CD14-positive monocyte (primary cell): Measurements from ENCODE around the gene ERC1. TPM values are rescaled to one million over a fixed set of nuclear protein-coding genes. Genes with fewer than 3 reads are reported as not detected.

ENCODE experiments used
- DNase-seq, 3 donors: peaks; one replicate each; pipeline ENCODE4 v3.0.0-alpha.2; 2011 to 2022
- H2AFZ ChIP-seq: 2 replicates; pipeline ENCODE4 v1.6.0; 2012; ENCODE audit warnings: mild to moderate bottlenecking, low read depth, low read length, inconsistent platforms; ENCODE audit not compliant: insufficient read depth, poor library complexity, severe bottlenecking
- H3K27ac ChIP-seq, 2 donors: 1 replicate in 1 of 2; 2 replicates in 1 of 2; pipeline ENCODE4 v1.5.1; 2012 to 2013; ENCODE audit warnings: low read length in 2 of 2, control low read depth in 1 of 2, inconsistent platforms in 1 of 2, low read depth in 1 of 2, mild to moderate bottlenecking in 1 of 2
- H3K27me3 ChIP-seq, 2 donors: one replicate each; pipeline versions ENCODE4 v1.6.0 to v1.6.1; 2011 to 2013; ENCODE audit warnings: low read length in 2 of 2; ENCODE audit not compliant: control insufficient read depth in 2 of 2, insufficient read depth in 2 of 2
- H3K36me3 ChIP-seq, 2 donors: replicated peaks in 1 of 2; 1 replicate in 1 of 2; 2 replicates in 1 of 2; pipeline versions ENCODE4 v1.5.1 to v1.6.1; 2012 to 2013; ENCODE audit warnings: low read length in 2 of 2, control low read depth in 1 of 2, inconsistent platforms in 1 of 2, mild to moderate bottlenecking in 1 of 2; ENCODE audit not compliant: insufficient read depth in 2 of 2, control insufficient read depth in 1 of 2
- H3K4me1 ChIP-seq, 2 donors: 1 replicate in 1 of 2; 2 replicates in 1 of 2; pipeline versions ENCODE4 v1.5.1 to v1.6.1; 2012 to 2013; ENCODE audit warnings: low read length in 2 of 2, control low read depth in 1 of 2, inconsistent platforms in 1 of 2, mild to moderate bottlenecking in 1 of 2, moderate library complexity in 1 of 2; ENCODE audit not compliant: insufficient read depth in 2 of 2, control insufficient read depth in 1 of 2
- H3K4me2 ChIP-seq: replicated peaks from 2 replicates; pipeline ENCODE3; 2012; ENCODE audit warnings: low read length, moderate library complexity, mild to moderate bottlenecking; ENCODE audit not compliant: poor library complexity, severe bottlenecking; ENCODE audit errors: extremely low read depth
- H3K4me3 ChIP-seq, 3 experiments: fragments of 200-600 bp in 1 of 3; sonication (generic) in 1 of 3; replicated peaks in 1 of 3; 1 replicate in 2 of 3; 2 replicates in 1 of 3; pipeline ENCODE4 v1.5.1; 2011 to 2013; ENCODE audit warnings: low read length in 3 of 3, mild to moderate bottlenecking in 3 of 3, control low read depth in 2 of 3, low read depth in 2 of 3, inconsistent platforms in 1 of 3, moderate library complexity in 1 of 3
- H3K79me2 ChIP-seq: 2 replicates; pipeline ENCODE4 v1.6.0; 2012; ENCODE audit warnings: mild to moderate bottlenecking, control low read depth, inconsistent platforms, low read length, moderate library complexity; ENCODE audit not compliant: insufficient read depth
- H3K9ac ChIP-seq: 2 replicates; pipeline ENCODE4 v1.6.0; 2017; ENCODE audit warnings: low read length, mild to moderate bottlenecking; ENCODE audit not compliant: insufficient read depth, poor library complexity, severe bottlenecking
- H3K9me3 ChIP-seq, 2 donors: replicated peaks in 1 of 2; 1 replicate in 1 of 2; 2 replicates in 1 of 2; pipeline versions ENCODE4 v1.5.1 to v1.6.1; 2012 to 2013; ENCODE audit warnings: low read length in 2 of 2, control low read depth in 1 of 2; ENCODE audit not compliant: control insufficient read depth in 1 of 2, insufficient read depth in 1 of 2
- H4K20me1 ChIP-seq: 2 replicates; pipeline ENCODE4 v1.6.0; 2012; ENCODE audit warnings: mild to moderate bottlenecking, low read length, control low read depth, moderate library complexity; ENCODE audit not compliant: insufficient read depth
- H3K27ac Mint-ChIP-seq, 7 donors: one replicate each; pipeline ENCODE4 v1.8.0; 2020; ENCODE audit warnings: mild to moderate bottlenecking in 7 of 7, mixed read lengths in 7 of 7, moderate library complexity in 6 of 7, inconsistent platforms in 2 of 7
- H3K27me3 Mint-ChIP-seq, 3 donors: one replicate each; pipeline ENCODE4 v1.8.0; 2021 to 2022; ENCODE audit warnings: low read depth in 3 of 3, mild to moderate bottlenecking in 3 of 3, mixed read lengths in 3 of 3, moderate library complexity in 3 of 3, inconsistent platforms in 1 of 3
- H3K36me3 Mint-ChIP-seq, 2 donors: one replicate each; pipeline ENCODE4 v1.8.0; 2020; ENCODE audit warnings: mixed read lengths in 2 of 2, inconsistent platforms in 1 of 2, mild to moderate bottlenecking in 1 of 2
- H3K4me1 Mint-ChIP-seq: one replicate; pipeline ENCODE4 v1.8.0; 2020; ENCODE audit warnings: mild to moderate bottlenecking, mixed read lengths
- H3K4me3 Mint-ChIP-seq, 2 donors: one replicate each; pipeline ENCODE4 v1.8.0; 2020; ENCODE audit warnings: mild to moderate bottlenecking in 2 of 2, mixed read lengths in 2 of 2, moderate library complexity in 1 of 2
- H3K9me3 Mint-ChIP-seq, 7 donors: one replicate each; pipeline ENCODE4 v1.8.0; 2020 to 2022; ENCODE audit warnings: mixed read lengths in 7 of 7, mild to moderate bottlenecking in 6 of 7, moderate library complexity in 6 of 7, inconsistent platforms in 2 of 7
- WGBS: methylation state at CpG from one replicate; pipeline ENCODE4 v1.1.5; 2013; ENCODE audit warnings: missing lambda C conversion rate; ENCODE audit not compliant: insufficient coverage; 5-methylcytosine and 5-hydroxymethylcytosine counted together
- intact Hi-C, 2 donors: fragments of 100-400 bp; cut with micrococcal nuclease; formaldehyde crosslinking; loops; one replicate each; pipeline versions ENCODE4 v1.15.0 to v1.15.1; 2023
- polyA plus RNA-seq, 3 donors: library from polyadenylated mRNA; depleted of rRNA in 1 of 3; unstranded in 2 of 3; stranded (reverse) in 1 of 3; fragments of 300-500 nt in 2 of 3; fragments of >200 nt in 1 of 3; fragmentation: Illumina TruSeq in 2 of 3; gene quantifications; 1 replicate in 2 of 3; 2 replicates in 1 of 3; pipeline ENCODE4 v1.2.3, GENCODE V29; 2012 to 2021
- TF ChIP-seq, protein P1 (sequence below): fragments of 200-600 bp; IDR thresholded peaks from one replicate; pipeline ENCODE4 v1.8.0; 2022; ENCODE audit warnings: antibody characterized with exemption, mild to moderate bottlenecking

The ERC1 gene
- polyA plus RNA-seq, 3 donors = 4.0 to 14.3 (median 5.1) TPM

DNA sequence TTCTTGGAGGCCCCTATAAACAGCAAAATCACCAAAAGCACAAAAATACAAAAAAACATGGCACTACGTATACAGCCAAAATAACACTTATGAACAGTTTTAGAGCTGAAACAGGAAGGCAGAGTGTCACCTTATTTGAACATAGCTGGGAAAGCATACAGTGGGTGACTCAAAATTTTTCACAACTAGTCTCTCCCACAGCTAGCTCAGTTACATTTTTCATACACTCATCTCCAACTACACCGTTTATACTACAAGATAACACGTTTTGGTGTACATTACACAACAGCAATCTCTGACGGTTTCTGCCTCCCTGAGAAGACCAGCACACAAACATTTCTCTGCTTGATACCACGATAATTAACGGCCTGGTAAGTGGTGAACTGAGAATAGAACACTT lies 44.4 kb upstream of the ERC1 start:
- no peak for DNase-seq
- Histone ChIP-seq H3K4me3 (no peak overlapping the region), H3K79me2 (peaks cover 57% of the 10 kb centered on the region), H3K9ac (no peak overlapping the region), H3K36me3 (peaks cover 6 to 26% of the 10 kb centered on the region in 2 donors), H3K27ac (no peak overlapping the region), H3K4me2 (no peak overlapping the region), H3K9me3 (no peaks in the 10 kb centered on the region), H4K20me1 (no peaks in the 10 kb centered on the region), H3K4me1 (peaks cover 11 to 12% of the 10 kb centered on the region in 2 donors), H2AFZ (no peak overlapping the region), H3K27me3 (no peaks in the 10 kb centered on the region)
- TF ChIP-seq, protein P1, sequence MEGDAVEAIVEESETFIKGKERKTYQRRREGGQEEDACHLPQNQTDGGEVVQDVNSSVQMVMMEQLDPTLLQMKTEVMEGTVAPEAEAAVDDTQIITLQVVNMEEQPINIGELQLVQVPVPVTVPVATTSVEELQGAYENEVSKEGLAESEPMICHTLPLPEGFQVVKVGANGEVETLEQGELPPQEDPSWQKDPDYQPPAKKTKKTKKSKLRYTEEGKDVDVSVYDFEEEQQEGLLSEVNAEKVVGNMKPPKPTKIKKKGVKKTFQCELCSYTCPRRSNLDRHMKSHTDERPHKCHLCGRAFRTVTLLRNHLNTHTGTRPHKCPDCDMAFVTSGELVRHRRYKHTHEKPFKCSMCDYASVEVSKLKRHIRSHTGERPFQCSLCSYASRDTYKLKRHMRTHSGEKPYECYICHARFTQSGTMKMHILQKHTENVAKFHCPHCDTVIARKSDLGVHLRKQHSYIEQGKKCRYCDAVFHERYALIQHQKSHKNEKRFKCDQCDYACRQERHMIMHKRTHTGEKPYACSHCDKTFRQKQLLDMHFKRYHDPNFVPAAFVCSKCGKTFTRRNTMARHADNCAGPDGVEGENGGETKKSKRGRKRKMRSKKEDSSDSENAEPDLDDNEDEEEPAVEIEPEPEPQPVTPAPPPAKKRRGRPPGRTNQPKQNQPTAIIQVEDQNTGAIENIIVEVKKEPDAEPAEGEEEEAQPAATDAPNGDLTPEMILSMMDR = no peak
- Mint-ChIP-seq H3K4me1 (peaks cover 22% of the 10 kb centered on the region), H3K9me3 (no peaks in the 10 kb centered on the region), H3K27me3 (peaks cover 0 to 3% (median 0%) of the 10 kb centered on the region in 3 donors), H3K4me3 (no peak overlapping the region), H3K27ac (peak overlapping the region in 2 of 7 donors; percentile 39 to 87), H3K36me3 (peaks cover 17 to 33% of the 10 kb centered on the region in 2 donors)
- 66% methylated on average over 2 of the region's 6 CpGs for WGBS
- intact Hi-C loops = loop anchor here (5.0 to 10.0 kb wide), 3 partner anchors 34 to 382 kb away; no protein-coding TSS in a partner anchor

DNA sequence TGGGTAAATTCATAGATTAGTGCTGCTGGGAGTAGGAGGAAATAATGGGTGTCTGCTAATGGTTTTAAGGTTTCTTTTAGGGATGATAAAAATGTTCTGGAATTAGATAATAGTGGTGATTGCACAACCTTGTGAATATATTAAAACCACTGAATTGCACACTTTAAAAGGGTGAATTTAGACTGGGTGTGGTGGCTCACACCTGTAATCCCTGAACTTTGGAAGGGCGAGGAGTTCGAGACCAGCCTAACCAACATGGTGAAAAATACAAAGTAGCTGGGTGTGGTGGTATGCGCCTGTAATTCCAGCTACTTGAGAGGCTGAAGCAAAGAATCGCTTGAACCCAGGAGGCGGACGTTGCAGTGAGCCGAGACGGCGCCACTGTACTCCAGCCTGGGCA lies 42.8 kb upstream of the ERC1 start:
- H3K4me1 Mint-ChIP-seq = peaks cover 30% of the 10 kb centered on the region
- H3K27me3 Mint-ChIP-seq = no peaks in the 10 kb centered on the region
- peak overlapping the region in 2 of 7 donors; percentile 50 to 62 for H3K27ac Mint-ChIP-seq
- TF ChIP-seq, protein P1 = no peak
- H3K9me3 Mint-ChIP-seq = no peaks in the 10 kb centered on the region
- H4K20me1 ChIP-seq = no peaks in the 10 kb centered on the region
- H3K9me3 ChIP-seq = no peaks in the 10 kb centered on the region
- H3K4me2 ChIP-seq = peak overlapping the region; percentile 82
- H2AFZ ChIP-seq = peak overlapping the region; percentile 96
- H3K27me3 ChIP-seq = no peaks in the 10 kb centered on the region
- H3K36me3 Mint-ChIP-seq = peaks cover 15 to 25% of the 10 kb centered on the region in 2 donors
- peaks cover 16 to 19% of the 10 kb centered on the region in 2 donors for H3K4me1 ChIP-seq
- WGBS = 83% methylated on average over 8 of the region's 9 CpGs
- no peak overlapping the region for H3K9ac ChIP-seq
- H3K4me3 ChIP-seq = peak overlapping the region in 1 of 3 experiments; percentile 89
- intact Hi-C loops = loop anchor here (5.0 to 10.0 kb wide), 3 partner anchors 36 to 383 kb away; no protein-coding TSS in a partner anchor
- peaks cover 6 to 17% of the 10 kb centered on the region in 2 donors for H3K36me3 ChIP-seq
- H3K4me3 Mint-ChIP-seq = peak overlapping the region in 1 of 2 donors; percentile 95
- DNase-seq = no peak
- H3K27ac ChIP-seq = no peak overlapping the region
- H3K79me2 ChIP-seq = peaks cover 52% of the 10 kb centered on the region
